K562 (cell line): ENCODE measurements around the gene SLC35A4. TPM values are rescaled to one million over a fixed set of nuclear protein-coding genes. Genes with fewer than 3 reads are reported as not detected.
A peak's percentile ranks its signal among the peaks of the same experiment; 100 is the strongest.
"Not testable (repeated sequence)": the region's sequence is repeated elsewhere in the genome, so short reads cannot be mapped to it uniquely, and the experiment has no call there.

Experiments used
- ATAC-seq: fragments of 200-7000 bp; cut with Tn5 transposase; 3 replicates; pipeline ENCODE4 v1.9.1; 2020; ENCODE audit warnings: moderate library complexity
- BruUV-seq: library from RNA; stranded (reverse); fragments of 400-500 nt; replicated peaks from 2 replicates; lab custom pipeline; 2021; lab: Mats Ljungman, UMichigan
- CTCF ChIA-PET: fragments of 300-600 bp; formaldehyde crosslinking; extraction: SDS; loops from one replicate; lab custom pipeline; 2021; ENCODE audit warnings: low intra/inter-chr PET ratio; lab: Yijun Ruan, JAX
- POLR2A ChIA-PET: fragments of 300-600, 350-650 bp; sonication (Branson Sonifier 250); formaldehyde crosslinking; extraction: SDS; loops from one replicate; lab custom pipeline; 2021; ENCODE audit warnings: antibody characterized with exemption, inconsistent platforms; lab: Yijun Ruan, JAX
- DNase-seq, 4 experiments: peaks; one replicate each; pipeline versions ENCODE4 v3.0.0 to v3.0.0-alpha.2; 2011 to 2018; ENCODE audit warnings: low spot score in 3 of 4, mixed read lengths in 3 of 4; ENCODE audit errors: extremely low read depth in 1 of 4
- FAIRE-seq: peaks from 2 replicates; lab custom pipeline; 2011; peaks lifted over from hg19 to GRCh38; lab: Jason Lieb, UNC
- H2AFZ ChIP-seq: 2 replicates; pipeline ENCODE4 v1.6.0; 2011; ENCODE audit warnings: low read depth, low read length, control low read depth, inconsistent platforms
- H3K27ac ChIP-seq: fragments of 200-600 bp; 3 replicates; pipeline ENCODE4 v1.8.0; 2011; ENCODE audit warnings: low read depth, mild to moderate bottlenecking, control low read depth, inconsistent platforms, low read length, moderate library complexity, mixed read lengths; ENCODE audit errors: extremely low read depth
- H3K27me3 ChIP-seq, 2 experiments: fragments of 300-600 bp in 1 of 2; 2 replicates in 1 of 2; 3 replicates in 1 of 2; pipeline versions ENCODE4 v1.6.0 to v1.8.0; 2011; ENCODE audit warnings: inconsistent platforms in 2 of 2, low read length in 2 of 2, mild to moderate bottlenecking in 1 of 2, mixed read lengths in 1 of 2, moderate library complexity in 1 of 2; ENCODE audit not compliant: control insufficient read depth in 2 of 2, insufficient read depth in 2 of 2
- H3K36me3 ChIP-seq: fragments of 300-600 bp; 3 replicates; pipeline ENCODE4 v1.8.0; 2011; ENCODE audit warnings: mild to moderate bottlenecking, low read length, inconsistent platforms; ENCODE audit not compliant: control insufficient read depth, insufficient read depth
- H3K4me1 ChIP-seq, 2 experiments: fragments of 200-600 bp in 1 of 2; replicated peaks in 1 of 2; 2 replicates in 1 of 2; 3 replicates in 1 of 2; pipeline versions ENCODE4 v1.5.1 to v1.8.0; 2011; ENCODE audit warnings: inconsistent platforms in 2 of 2, low read length in 2 of 2, mild to moderate bottlenecking in 1 of 2, mixed read lengths in 1 of 2, moderate library complexity in 1 of 2; ENCODE audit not compliant: control insufficient read depth in 2 of 2, insufficient read depth in 2 of 2
- H3K4me2 ChIP-seq: 2 replicates; pipeline ENCODE4 v1.6.1; 2011; ENCODE audit warnings: low read length, control low read depth, inconsistent platforms, mixed read lengths; ENCODE audit not compliant: insufficient read depth
- H3K4me3 ChIP-seq: fragments of 200-600 bp; sonication (generic), shearing (Covaris generic); 2 replicates; pipeline ENCODE4 v1.5.1; 2016; ENCODE audit warnings: control low read depth, inconsistent platforms
- H3K79me2 ChIP-seq: fragments of 200-600 bp; 3 replicates; pipeline ENCODE4 v1.8.0; 2011; ENCODE audit warnings: low read length, inconsistent platforms; ENCODE audit not compliant: control insufficient read depth, insufficient read depth
- H3K9ac ChIP-seq, 2 experiments: 2 replicates each; pipeline versions ENCODE4 v1.6.0 to v1.6.1; 2011; ENCODE audit warnings: low read depth in 2 of 2, low read length in 2 of 2, control low read depth in 1 of 2, inconsistent platforms in 1 of 2, mild to moderate bottlenecking in 1 of 2, mixed read lengths in 1 of 2; ENCODE audit not compliant: insufficient read depth in 1 of 2
- H3K9me1 ChIP-seq: one replicate; pipeline ENCODE4 v1.6.0; 2011; ENCODE audit warnings: inconsistent platforms, mild to moderate bottlenecking, low read length, moderate library complexity; ENCODE audit not compliant: control insufficient read depth, insufficient read depth
- H3K9me3 ChIP-seq: replicated peaks from 2 replicates; pipeline ENCODE4 v1.5.1; 2011; ENCODE audit warnings: low read depth, low read length, inconsistent platforms; ENCODE audit not compliant: control insufficient read depth, insufficient read depth
- H4K20me1 ChIP-seq: replicated peaks from 2 replicates; pipeline ENCODE4 v1.6.1; 2011; ENCODE audit warnings: low read length, inconsistent platforms, mixed read lengths; ENCODE audit not compliant: control insufficient read depth, insufficient read depth
- MAZ ChIP-seq, 2 experiments: fragments of 450-650 bp in 1 of 2; sonication (generic) in 1 of 2; formaldehyde crosslinking; IDR thresholded peaks in 1 of 2; conservative IDR thresholded peaks in 1 of 2; 2 replicates each; pipeline versions ENCODE4 v1.4.0 to v1.5.0; 2020; ENCODE audit warnings: mild to moderate bottlenecking in 1 of 2, missing genetic modification reagents in 1 of 2
- MEIS2 ChIP-seq: fragments of 450-650 bp; IDR thresholded peaks from 2 replicates; pipeline ENCODE4 v1.6.1; 2014; ENCODE audit warnings: mild to moderate bottlenecking; ENCODE audit not compliant: partially characterized antibody
- NFYB ChIP-seq: IDR thresholded peaks from 2 replicates; pipeline ENCODE4 v1.6.1; 2011; ENCODE audit warnings: mild to moderate bottlenecking, moderate library complexity; ENCODE audit not compliant: insufficient read length; ENCODE audit errors: extremely low read depth
- ZBTB7A ChIP-seq: IDR thresholded peaks from 2 replicates; pipeline ENCODE4 v1.6.1; 2011; ENCODE audit warnings: low read depth, mild to moderate bottlenecking, low read length, moderate library complexity, borderline replicate concordance; ENCODE audit not compliant: control insufficient read depth
- WGBS: fragments of 100-300 bp; shearing (Covaris generic); methylation state at CpG from one replicate; pipeline ENCODE4 v1.1.6; 2016; ENCODE audit warnings: low coverage, mixed read lengths; ENCODE audit not compliant: insufficient coverage; ENCODE audit errors: missing lambda C conversion rate; 5-methylcytosine and 5-hydroxymethylcytosine counted together
- in situ Hi-C: fragments of 300-500 bp; cut with MboI; formaldehyde crosslinking; loops from 4 replicates; pipeline ENCODE4 v1.15.0; 2018; ENCODE audit warnings: inconsistent platforms, mixed read lengths
- intact Hi-C: fragments of 100-400 bp; cut with micrococcal nuclease; formaldehyde crosslinking; loops from 2 replicates; pipeline ENCODE4 v1.14.2; 2022
- polyA plus RNA-seq, 8 experiments: library from polyadenylated mRNA; depleted of rRNA in 4 of 8; stranded (reverse) in 5 of 8; unstranded in 3 of 8; fragments of >200 nt; fragmentation: Nextera tagmentation in 2 of 8; fragmentation: Illumina TruSeq in 1 of 8; extraction: Ambion mirVana in 2 of 8; extraction: Trizol in 1 of 8; gene quantifications; 2 replicates each; pipeline versions ENCODE4 v1.2.1 to v1.2.3, GENCODE V29; 2011 to 2014; ENCODE audit warnings: inconsistent platforms in 1 of 8, missing spikeins in 1 of 8
- total RNA-seq, 7 experiments: library from RNA; depleted of rRNA in 6 of 7; stranded (reverse); fragments of >200 nt in 6 of 7; fragmentation: Illumina TruSeq in 2 of 7; extraction: Trizol in 2 of 7; gene quantifications; 2 replicates each; pipeline versions ENCODE4 v1.2.1 to v1.2.3, GENCODE V29; 2011 to 2021; ENCODE audit warnings: low replicate concordance in 1 of 7

The SLC35A4 gene
- total and polyA plus RNA-seq, 9 of the 15 experiments (the other 6 are each of a cell fraction or from before 2014, with no cell fraction given) = 21.8 to 171 (median 42.5) TPM

DNA sequence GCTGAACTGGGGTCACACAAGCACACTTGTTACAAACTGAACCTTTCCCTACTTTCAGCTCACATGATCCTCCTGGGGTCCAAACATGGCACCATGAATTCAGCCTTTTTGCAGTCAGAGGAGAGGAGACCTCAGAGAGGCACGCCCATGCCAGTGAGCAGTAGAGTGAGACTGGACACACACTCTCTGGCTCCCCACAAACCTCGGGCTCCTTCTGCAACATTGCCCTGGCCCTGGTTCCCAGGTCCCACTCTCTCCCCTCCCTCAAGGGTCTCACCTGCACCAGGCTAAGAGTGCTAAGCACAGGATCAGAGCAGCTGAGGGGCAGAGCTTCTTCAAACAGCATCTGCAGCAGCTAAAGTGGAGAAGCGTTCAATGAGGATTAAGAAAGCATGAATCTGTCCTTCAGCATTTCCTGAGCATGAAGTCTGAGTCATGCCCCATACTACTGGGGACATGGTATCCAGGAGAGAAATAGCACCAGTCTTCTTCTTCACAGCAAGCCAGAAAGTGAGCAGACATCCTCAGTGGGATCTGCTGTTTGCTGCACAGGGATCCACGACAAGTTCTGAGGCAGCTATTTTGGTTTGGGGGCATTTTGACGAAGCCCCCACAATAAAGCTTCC, 27.2 kb downstream of the SLC35A4 start:
- DNase-seq (no peak), FAIRE-seq (no peak), ATAC-seq (peak; percentile 61)
- in situ Hi-C loops (no loop called here), intact Hi-C loops (no loop called here)
- Histone ChIP-seq H3K27ac (no peak overlapping the region), H3K27me3 (no peaks in the 10 kb centered on the region), H3K9ac (no peak overlapping the region; a peak in 1 of 4 replicates), H3K4me1 (peaks cover 3 to 4% of the 10 kb centered on the region in 2 experiments; a peak in 1 of 5 replicates), H2AFZ (peak overlapping the region; percentile 72), H3K79me2 (no peaks in the 10 kb centered on the region), H3K36me3 (no peaks in the 10 kb centered on the region), H4K20me1 (no peaks in the 10 kb centered on the region), H3K4me3 (no peak overlapping the region), H3K9me1 (no peaks in the 10 kb centered on the region), H3K9me3 (no peaks in the 10 kb centered on the region), H3K4me2 (no peak overlapping the region)
- WGBS = 5% methylated on average over 4 of the region's 5 CpGs
- POLR2A ChIA-PET = interaction anchor here (0.6 to 2.4 kb wide), 5 partner anchors 20 to 941 kb away, joined by 3 to 5 read pairs (median 3); partner anchors contain the start of genes IK and NDUFA2
- BruUV-seq = no TSS peak
- CTCF ChIA-PET = no interaction called here
- TF ChIP-seq ZBTB7A (0 out of 2 replicates have a peak, but pooled peaks have one; percentile 25), MAZ (CRISPR knock-in tag; conservative IDR thresholded peaks at IDR 0.05 in 1 of 2, IDR thresholded peaks at IDR 0.05 in 1 of 2) (no peak), MEIS2 (peak; percentile 15), NFYB (no peak)

DNA sequence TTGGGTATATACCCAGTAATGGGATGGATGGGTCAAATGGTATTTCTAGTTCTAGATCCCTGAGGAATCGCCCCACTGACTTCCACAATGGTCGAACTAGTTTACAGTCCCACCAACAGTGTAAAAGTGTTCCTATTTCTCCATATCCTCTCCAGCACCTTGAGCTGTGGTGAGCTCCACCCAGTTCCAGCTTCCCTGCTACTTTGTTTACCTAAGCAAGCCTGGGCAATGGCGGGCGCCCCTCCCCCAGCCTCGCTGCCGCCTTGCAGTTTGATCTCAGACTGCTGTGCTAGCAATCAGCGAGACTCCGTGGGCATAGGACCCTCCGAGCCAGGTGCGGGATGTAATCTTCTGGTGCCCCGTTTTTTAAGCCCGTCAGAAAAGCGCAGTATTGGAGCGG, 28.4 kb downstream of the SLC35A4 start:
- intact Hi-C loops, H3K79me2 ChIP-seq, H3K36me3 ChIP-seq, ATAC-seq, H3K4me3 ChIP-seq, in situ Hi-C loops, H3K4me2 ChIP-seq, H3K27ac ChIP-seq, CTCF ChIA-PET, H3K9me1 ChIP-seq, FAIRE-seq, H3K4me1 ChIP-seq, BruUV-seq, H4K20me1 ChIP-seq, H3K9me3 ChIP-seq, H3K9ac ChIP-seq, H3K27me3 ChIP-seq, DNase-seq, H2AFZ ChIP-seq, POLR2A ChIA-PET: not testable (repeated sequence)
- 100% methylated on average over 1 of the region's 14 CpGs for WGBS
